ENCODE results near the gene SLC6A6.

GRCh38 chr3:14518432-14518802 is 116.0 kb downstream of the SLC6A6 start:
- TF ChIP-seq POLR2A (IDR thresholded peaks at IDR 0.05; ENCODE audit: low read length) (no peak), GATA1 (IDR thresholded peaks at IDR 0.05; ENCODE audit: low read depth, low read length) (no peak)

Measured in erythroblast (primary cell).